HepG2 (cell line): ENCODE measurements around the gene FCER1G. TPM values are rescaled to one million over a fixed set of nuclear protein-coding genes. Genes with fewer than 3 reads are reported as not detected.

Source experiments
- ATF7-NPFF ChIP-seq: sonication (generic); formaldehyde crosslinking; IDR thresholded peaks from 2 replicates; pipeline ENCODE4 v1.8.1; 2023; ENCODE audit warnings: mild to moderate bottlenecking, low read depth, missing genetic modification reagents, moderate library complexity
- FOXO4 ChIP-seq: sonication (generic); formaldehyde crosslinking; conservative IDR thresholded peaks from 2 replicates; pipeline ENCODE4 v1.8.1; 2023; ENCODE audit warnings: missing genetic modification reagents
- GATAD2A ChIP-seq: IDR thresholded peaks from 2 replicates; pipeline ENCODE4 v1.6.1; 2016
- NFAT5 ChIP-seq: sonication (generic); formaldehyde crosslinking; IDR thresholded peaks from 2 replicates; pipeline ENCODE4 v1.4.0; 2020; ENCODE audit warnings: missing genetic modification reagents
- PAF1 ChIP-seq: IDR thresholded peaks from 2 replicates; pipeline ENCODE4 v1.6.1; 2016; ENCODE audit warnings: missing genetic modification reagents, missing compliant biosample characterization
- RXRA ChIP-seq: sonication (generic); formaldehyde crosslinking; IDR thresholded peaks from 2 replicates; pipeline ENCODE4 v1.5.1; 2020; ENCODE audit warnings: missing genetic modification reagents
- TCF12 ChIP-seq, 2 experiments: fragments of 450-650 bp in 1 of 2; sonication (generic) in 1 of 2; formaldehyde crosslinking in 1 of 2; IDR thresholded peaks; 2 replicates each; pipeline versions ENCODE4 v1.6.1 to v1.8.0; 2017 to 2022; ENCODE audit warnings: antibody characterized with exemption in 1 of 2, mild to moderate bottlenecking in 1 of 2, missing genetic modification reagents in 1 of 2, moderate library complexity in 1 of 2
- ZFY ChIP-seq: sonication (generic); formaldehyde crosslinking; IDR thresholded peaks from 2 replicates; pipeline ENCODE4 v1.4.0; 2020; ENCODE audit warnings: missing genetic modification reagents
- ZNF20 ChIP-seq: sonication (generic); formaldehyde crosslinking; IDR thresholded peaks from 2 replicates; pipeline ENCODE4 v1.4.0; 2020; ENCODE audit warnings: mild to moderate bottlenecking, moderate library complexity, missing genetic modification reagents
- ZNF260 ChIP-seq: sonication (generic); formaldehyde crosslinking; IDR thresholded peaks from 2 replicates; pipeline ENCODE4 v1.4.0; 2020; ENCODE audit warnings: missing genetic modification reagents, low read depth, mild to moderate bottlenecking, borderline replicate concordance
- ZNF275 ChIP-seq: sonication (generic); formaldehyde crosslinking; IDR thresholded peaks from 2 replicates; pipeline ENCODE4 v1.8.0; 2022; ENCODE audit warnings: missing genetic modification reagents, mild to moderate bottlenecking, inconsistent platforms, borderline replicate concordance
- ZNF280B ChIP-seq: sonication (generic); formaldehyde crosslinking; IDR thresholded peaks from 2 replicates; pipeline ENCODE4 v1.5.0; 2020; ENCODE audit warnings: missing genetic modification reagents, mild to moderate bottlenecking, borderline replicate concordance
- ZNF34 ChIP-seq: sonication (generic); formaldehyde crosslinking; IDR thresholded peaks from 2 replicates; pipeline ENCODE4 v1.4.0; 2020; ENCODE audit warnings: mild to moderate bottlenecking, missing genetic modification reagents, borderline replicate concordance
- ZNF572 ChIP-seq: sonication (generic); formaldehyde crosslinking; IDR thresholded peaks from 2 replicates; pipeline ENCODE4 v1.5.1; 2020; ENCODE audit warnings: mild to moderate bottlenecking, missing genetic modification reagents
- ZNF710 ChIP-seq: sonication (generic); formaldehyde crosslinking; IDR thresholded peaks from 2 replicates; pipeline ENCODE4 v1.5.0; 2020; ENCODE audit warnings: mild to moderate bottlenecking, missing genetic modification reagents, borderline replicate concordance
- ZNF761 ChIP-seq: sonication (generic); formaldehyde crosslinking; conservative IDR thresholded peaks from 2 replicates; pipeline ENCODE4 v1.4.0; 2020; ENCODE audit warnings: mild to moderate bottlenecking, missing genetic modification reagents
- polyA plus RNA-seq, 8 experiments: library from polyadenylated mRNA; depleted of rRNA in 3 of 8; stranded (reverse) in 7 of 8; unstranded in 1 of 8; fragments of >200 nt; fragmentation: Illumina TruSeq in 4 of 8; extraction: Trizol in 4 of 8; gene quantifications; 2 replicates each; pipeline versions ENCODE4 v1.2.1 to v1.2.3, GENCODE V29; 2011 to 2016; ENCODE audit warnings: low read depth in 4 of 8, missing spikeins in 1 of 8, mixed read lengths in 1 of 8; ENCODE audit not compliant: insufficient read depth in 1 of 8
- total RNA-seq, 5 experiments: library from RNA; depleted of rRNA; stranded (reverse); fragments of >200 nt; fragmentation: Illumina TruSeq; extraction: Trizol; gene quantifications; 2 replicates each; pipeline ENCODE4 v1.2.3, GENCODE V29; 2016; ENCODE audit warnings: low read depth in 1 of 5

Gene FCER1G
- total and polyA plus RNA-seq, 2 of the 13 experiments (the other 11 are each of a cell fraction or from before 2014, with no cell fraction given) = 1.3 to 6.4 TPM

GRCh38 chr1:161218301-161219077 lies 3.4 kb downstream of the FCER1G start (continued):
- TF ChIP-seq ZNF710 (CRISPR knock-in tag) = no peak
- TF ChIP-seq GATAD2A (CRISPR knock-in tag) = peak; percentile 89
- TF ChIP-seq ZNF572 (CRISPR knock-in tag) = no peak
- no peak; the same call in 1 of the 2 replicates for TF ChIP-seq ZFY (CRISPR knock-in tag)
- TF ChIP-seq TCF12 (IDR thresholded peaks at IDR 0.05) = no peak
- TF ChIP-seq TCF12 (CRISPR knock-in tag; IDR thresholded peaks at IDR 0.05) = no peak
- TF ChIP-seq ZNF280B (CRISPR knock-in tag) = no peak
- no peak; the same call in 1 of the 2 replicates for TF ChIP-seq ZNF275 (CRISPR knock-in tag)
- no peak for TF ChIP-seq ATF7-NPFF (CRISPR knock-in tag)
- TF ChIP-seq ZNF20 = no peak
- TF ChIP-seq RXRA (CRISPR knock-in tag) = peak; percentile 72
- TF ChIP-seq PAF1 = no peak
- TF ChIP-seq FOXO4 (CRISPR knock-in tag) = no peak
- no peak for TF ChIP-seq ZNF260 (CRISPR knock-in tag)
- no peak for TF ChIP-seq ZNF34 (CRISPR knock-in tag)
- no peak for TF ChIP-seq NFAT5 (CRISPR knock-in tag)
- no peak for TF ChIP-seq ZNF761
